ENCODE results near the gene TMEM175. TPM values are rescaled to one million over a fixed set of nuclear protein-coding genes. Genes with fewer than 3 reads are reported as not detected.

TMEM175 gene
- total and polyA plus RNA-seq, 2 of the 8 experiments (the other 6 are each of a cell fraction or from before 2014, with no cell fraction given) = 4.9 to 20.7 TPM

DNA sequence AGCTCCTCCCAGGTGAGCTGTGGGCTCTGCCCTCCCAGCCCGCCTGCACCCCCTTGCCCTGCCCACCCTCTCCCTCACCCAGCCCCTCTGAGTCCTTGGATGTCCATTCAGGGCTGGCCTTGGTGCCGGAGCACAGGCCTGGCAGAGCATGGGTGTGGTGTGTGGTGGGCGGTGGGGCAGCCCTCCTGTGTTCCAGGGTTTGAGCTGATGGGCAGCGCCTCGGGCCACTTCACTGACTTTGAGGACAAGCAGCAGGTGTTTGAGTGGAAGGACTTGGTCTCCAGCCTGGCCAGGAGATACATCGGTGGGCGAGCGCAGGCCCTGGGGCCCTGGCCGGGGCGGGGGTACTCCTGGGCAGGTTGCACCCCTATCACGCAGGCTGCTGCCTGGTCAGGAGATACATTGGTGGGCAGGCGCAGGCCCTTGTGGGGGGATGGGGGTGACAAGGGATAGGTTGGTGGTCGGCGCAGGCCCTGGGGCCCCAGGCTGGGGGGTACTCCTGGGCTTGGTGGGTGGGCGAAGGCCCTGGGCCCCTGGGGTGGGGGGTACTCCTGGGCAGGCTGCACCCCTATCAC, 68.5 kb downstream of the TMEM175 start:
- no peak overlapping the region for H2AFZ ChIP-seq (ENCODE audit: low read length)
- no peak overlapping the region for H3K9ac ChIP-seq (replicated peaks in 1 of 4; ENCODE audit: extremely low read depth in 1 of 4, low read depth in 3 of 4, low read length in 3 of 4)
- H2BK120ac ChIP-seq (replicated peaks; ENCODE audit: low read depth, low read length) = no peak overlapping the region
- no peak overlapping the region for H3K14ac ChIP-seq (ENCODE audit: insufficient read length)
- H3K4me3 ChIP-seq (ENCODE audit: extremely low read depth in 1 of 4, insufficient read depth in 2 of 4, low read depth in 3 of 4, low read length in 4 of 4) = no peak overlapping the region
- POLR2A ChIA-PET (ENCODE audit: partially characterized antibody) = no interaction called here
- WGBS, 2 experiments (ENCODE audit: extremely low coverage in 1 of 2, insufficient coverage in 1 of 2, insufficient read length in 1 of 2, insufficient replicate concordance in 2 of 2, low coverage in 1 of 2, low lambda C conversion rate in 2 of 2, missing lambda C conversion rate in 1 of 2) = 89% methylated on average over 15 of the region's 15 CpGs; no CpG with 5 or more reads in 1 of the 2 experiments
- H4K5ac ChIP-seq (ENCODE audit: insufficient read length, low read depth, low read length) = no peak overlapping the region
- H2AK5ac ChIP-seq (ENCODE audit: low read depth, low read length) = no peak overlapping the region
- no peak overlapping the region for H3K56ac ChIP-seq (replicated peaks; ENCODE audit: insufficient read length, low read depth, low read length)
- H3K18ac ChIP-seq (ENCODE audit: extremely low read depth, low read length) = no peak overlapping the region
- no peak for DNase-seq (ENCODE audit: low read depth in 1 of 2, low spot score in 2 of 2)
- CTCF ChIA-PET (ENCODE audit: partially characterized antibody) = interaction anchor here (0.6 kb wide), 1 partner anchor 37 kb away, joined by 4 read pairs; no protein-coding TSS in a partner anchor
- peaks cover 58 to 92% (median 90%) of the 10 kb centered on the region in 4 experiments for H3K27me3 ChIP-seq (replicated peaks in 1 of 4; ENCODE audit: control insufficient read depth in 3 of 4, extremely low read depth in 1 of 4, insufficient read depth in 3 of 4, low read length in 3 of 4)
- H2BK15ac ChIP-seq (ENCODE audit: low read length) = no peak overlapping the region
- H4K20me1 ChIP-seq (replicated peaks in 1 of 2; ENCODE audit: control insufficient read depth in 1 of 2, insufficient read depth in 2 of 2, low read length in 2 of 2) = peaks cover 2 to 21% of the 10 kb centered on the region in 2 experiments
- H3K4me1 ChIP-seq (replicated peaks in 1 of 4; ENCODE audit: control insufficient read depth in 3 of 4, insufficient read depth in 4 of 4, low read length in 3 of 4) = peaks cover 0 to 6% (median 4%) of the 10 kb centered on the region in 4 experiments; a peak in 5 of 7 replicates
- no peak overlapping the region for H4K8ac ChIP-seq (ENCODE audit: extremely low read depth, insufficient read depth, low read length)
- H3K27ac ChIP-seq (ENCODE audit: low read depth, low read length) = no peak overlapping the region
- H3K79me1 ChIP-seq (ENCODE audit: low read depth, low read length) = no peaks in the 10 kb centered on the region
- H2BK20ac ChIP-seq (ENCODE audit: low read length) = no peak overlapping the region
- H3K4me2 ChIP-seq (ENCODE audit: insufficient read depth in 1 of 2, low read depth in 2 of 2, low read length in 2 of 2) = no peak overlapping the region
- H2BK12ac ChIP-seq (ENCODE audit: low read depth, low read length) = no peak overlapping the region
- H3K36me3 ChIP-seq (ENCODE audit: control insufficient read depth in 2 of 4, insufficient read depth in 4 of 4, low read length in 3 of 4) = no peaks in the 10 kb centered on the region
- no peak overlapping the region for H3K4ac ChIP-seq (replicated peaks; ENCODE audit: insufficient read length, low read depth, low read length)
- no peak for FAIRE-seq
- H2BK5ac ChIP-seq (ENCODE audit: low read depth, low read length) = no peak overlapping the region
- no peaks in the 10 kb centered on the region for H3K9me3 ChIP-seq (ENCODE audit: insufficient read depth in 2 of 2, low read depth in 1 of 2, low read length in 1 of 2)
- H3K23me2 ChIP-seq (ENCODE audit: low read depth, low read length) = peaks cover 12% of the 10 kb centered on the region; the same call in 1 of the 2 replicates
- no peaks in the 10 kb centered on the region for H3K79me2 ChIP-seq (ENCODE audit: control insufficient read depth in 1 of 2, insufficient read depth in 2 of 2, low read length in 2 of 2)
- H4K91ac ChIP-seq (replicated peaks; ENCODE audit: insufficient read length, low read length) = no peak overlapping the region
- no peak overlapping the region for H3K23ac ChIP-seq (ENCODE audit: insufficient read length)
- TF ChIP-seq POLR2AphosphoS5 (IDR thresholded peaks at IDR 0.05; ENCODE audit: low read depth, low read length) (no peak), SRF (IDR thresholded peaks at IDR 0.05; ENCODE audit: low read depth, low read length) (no peak), RNF2 (IDR thresholded peaks at IDR 0.05; ENCODE audit: borderline replicate concordance, low read depth, low read length, missing control alignments, poor library complexity, severe bottlenecking) (no peak), SP4 (IDR thresholded peaks at IDR 0.05; ENCODE audit: low read length) (no peak), SIN3A (conservative IDR thresholded peaks at IDR 0.05 in 1 of 2, IDR thresholded peaks at IDR 0.05 in 1 of 2; ENCODE audit: low read depth in 1 of 2, low read length in 2 of 2) (no peak), SP2 (IDR thresholded peaks at IDR 0.05; ENCODE audit: low read length) (no peak), BACH1 (IDR thresholded peaks at IDR 0.05; ENCODE audit: low read length) (no peak), GTF2F1 (IDR thresholded peaks at IDR 0.05; ENCODE audit: borderline replicate concordance, low read depth, low read length) (no peak), CTBP2 (IDR thresholded peaks at IDR 0.05; ENCODE audit: borderline replicate concordance, insufficient read depth, insufficient read length, low read length) (no peak), GABPA (IDR thresholded peaks at IDR 0.05; ENCODE audit: borderline replicate concordance, insufficient read depth, low read length) (no peak)
- TF ChIP-seq, protein P1, sequence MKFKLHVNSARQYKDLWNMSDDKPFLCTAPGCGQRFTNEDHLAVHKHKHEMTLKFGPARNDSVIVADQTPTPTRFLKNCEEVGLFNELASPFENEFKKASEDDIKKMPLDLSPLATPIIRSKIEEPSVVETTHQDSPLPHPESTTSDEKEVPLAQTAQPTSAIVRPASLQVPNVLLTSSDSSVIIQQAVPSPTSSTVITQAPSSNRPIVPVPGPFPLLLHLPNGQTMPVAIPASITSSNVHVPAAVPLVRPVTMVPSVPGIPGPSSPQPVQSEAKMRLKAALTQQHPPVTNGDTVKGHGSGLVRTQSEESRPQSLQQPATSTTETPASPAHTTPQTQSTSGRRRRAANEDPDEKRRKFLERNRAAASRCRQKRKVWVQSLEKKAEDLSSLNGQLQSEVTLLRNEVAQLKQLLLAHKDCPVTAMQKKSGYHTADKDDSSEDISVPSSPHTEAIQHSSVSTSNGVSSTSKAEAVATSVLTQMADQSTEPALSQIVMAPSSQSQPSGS (IDR thresholded peaks at IDR 0.05; ENCODE audit: low read length) = no peak
